Keratinocyte (primary cell): ENCODE measurements around the gene C4B. TPM values are rescaled to one million over a fixed set of nuclear protein-coding genes. Genes with fewer than 3 reads are reported as not detected.

Source experiments
- DNase-seq: peaks from one replicate; pipeline ENCODE4 v3.0.0-alpha.2; 2011; ENCODE audit warnings: low read depth, missing footprints, low spot score
- FAIRE-seq: peaks from 2 replicates; lab custom pipeline; 2011; peaks lifted over from hg19 to GRCh38; lab: Jason Lieb, UNC
- H2AFZ ChIP-seq: 2 replicates; pipeline ENCODE4 v1.6.0; 2012; ENCODE audit warnings: low read length, control low read depth, inconsistent platforms; ENCODE audit not compliant: control insufficient read depth
- H3K27ac ChIP-seq: 2 replicates; pipeline ENCODE4 v1.5.1; 2011; ENCODE audit warnings: low read length; ENCODE audit not compliant: control insufficient read depth, insufficient read depth
- H3K27me3 ChIP-seq: 3 replicates; pipeline ENCODE4 v1.6.0; 2011; ENCODE audit warnings: low read length; ENCODE audit not compliant: control insufficient read depth, insufficient read depth; ENCODE audit errors: extremely low read depth
- H3K36me3 ChIP-seq, 2 experiments: 2 replicates in 1 of 2; 3 replicates in 1 of 2; pipeline ENCODE4 v1.5.1; 2011; ENCODE audit warnings: low read length in 2 of 2, mild to moderate bottlenecking in 1 of 2; ENCODE audit not compliant: control insufficient read depth in 2 of 2, insufficient read depth in 2 of 2; ENCODE audit errors: extremely low read depth in 1 of 2
- H3K4me1 ChIP-seq: 3 replicates; pipeline ENCODE4 v1.5.1; 2011; ENCODE audit warnings: low read length; ENCODE audit not compliant: control insufficient read depth, insufficient read depth; ENCODE audit errors: extremely low read depth
- H3K4me2 ChIP-seq: 3 replicates; pipeline ENCODE4 v1.6.0; 2011; ENCODE audit warnings: low read depth, low read length; ENCODE audit not compliant: control insufficient read depth, insufficient read depth; ENCODE audit errors: extremely low read depth
- H3K4me3 ChIP-seq, 3 experiments: fragments of 200-600 bp in 1 of 3; sonication (generic) in 1 of 3; 2 replicates in 2 of 3; 3 replicates in 1 of 3; pipeline ENCODE4 v1.5.1; 2011 to 2016; ENCODE audit warnings: low read length in 3 of 3, mild to moderate bottlenecking in 3 of 3, control low read depth in 2 of 3, inconsistent platforms in 1 of 3, low read depth in 1 of 3, mixed read lengths in 1 of 3, mixed run types in 1 of 3, moderate library complexity in 1 of 3; ENCODE audit not compliant: control insufficient read depth in 2 of 3, insufficient read depth in 2 of 3; ENCODE audit errors: extremely low read depth in 1 of 3
- H3K79me2 ChIP-seq: 2 replicates; pipeline ENCODE4 v1.6.0; 2012; ENCODE audit warnings: low read length; ENCODE audit not compliant: control insufficient read depth, insufficient read depth
- H3K9ac ChIP-seq: 3 replicates; pipeline ENCODE4 v1.6.0; 2011; ENCODE audit warnings: low read length; ENCODE audit not compliant: control insufficient read depth, insufficient read depth; ENCODE audit errors: extremely low read depth
- H3K9me1 ChIP-seq: 3 replicates; pipeline ENCODE4 v1.6.0; 2011; ENCODE audit warnings: low read length; ENCODE audit not compliant: control insufficient read depth, insufficient read depth; ENCODE audit errors: extremely low read depth
- H3K9me3 ChIP-seq: 2 replicates; pipeline ENCODE4 v1.5.1; 2012; ENCODE audit warnings: low read depth, low read length; ENCODE audit not compliant: control insufficient read depth
- H4K20me1 ChIP-seq: 3 replicates; pipeline ENCODE4 v1.6.0; 2011; ENCODE audit warnings: low read length; ENCODE audit not compliant: control insufficient read depth, insufficient read depth; ENCODE audit errors: extremely low read depth
- EZH2 ChIP-seq: IDR thresholded peaks from one replicate; pipeline ENCODE4 v1.6.1; 2012; ENCODE audit warnings: inconsistent platforms, mild to moderate bottlenecking, low read length, moderate library complexity
- dilution Hi-C: fragments of 300-500 bp; cut with MboI; formaldehyde crosslinking; loops from one replicate; pipeline ENCODE4 v1.7.0; 2020; ENCODE audit warnings: low sequenced_read_pairs; ENCODE audit not compliant: extremely low pct_ligation_motif_present
- polyA plus RNA-seq, 5 experiments: library from polyadenylated mRNA; depleted of rRNA in 3 of 5; stranded (reverse) in 3 of 5; stranded (forward) in 1 of 5; unstranded in 1 of 5; fragments of >200 nt; gene quantifications; 1 replicate in 1 of 5; 2 replicates in 3 of 5; 3 replicates in 1 of 5; pipeline versions ENCODE4 v1.2.1 to v1.2.3, GENCODE V29; 2011 to 2012; ENCODE audit warnings: missing spikeins in 2 of 5, low read depth in 1 of 5, low replicate concordance in 1 of 5
- TF ChIP-seq, protein P1 (sequence below), 3 experiments: IDR thresholded peaks in 1 of 3; conservative IDR thresholded peaks in 1 of 3; optimal IDR thresholded peaks in 1 of 3; 2 replicates in 2 of 3; 3 replicates in 1 of 3; pipeline versions ENCODE3 to v1.5.1; 2011; ENCODE audit warnings: low read length in 3 of 3, mild to moderate bottlenecking in 3 of 3, moderate library complexity in 2 of 3, control low read depth in 1 of 3, inconsistent platforms in 1 of 3; ENCODE audit not compliant: insufficient read depth in 2 of 3; ENCODE audit errors: extremely low read depth in 1 of 3

C4B gene
- polyA plus RNA-seq, 1 donor (not counting 4 experiments of a cell fraction or from before 2014, with no cell fraction given), result 1.8 TPM

DNA sequence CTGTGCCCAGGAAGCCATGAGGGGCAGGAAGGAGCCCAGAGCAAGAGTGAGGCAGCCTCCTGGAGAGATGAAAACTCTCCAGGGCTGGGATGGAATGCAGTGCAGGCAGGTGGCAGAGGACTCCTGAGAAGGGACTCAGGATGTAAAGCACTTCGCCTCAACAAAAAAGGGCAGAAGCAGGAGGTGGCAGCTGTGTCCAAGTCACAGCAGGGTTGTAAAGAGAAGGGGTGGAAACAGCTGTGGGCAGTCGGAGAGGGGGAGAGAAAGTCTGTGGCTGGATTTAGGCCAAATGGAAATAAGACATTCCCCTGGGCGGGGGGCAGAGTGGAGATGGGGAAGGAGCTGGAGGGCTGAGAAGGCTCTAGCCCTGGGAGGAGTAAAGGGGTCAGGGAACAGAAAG lies 58.5 kb downstream of the C4B start:
- Histone ChIP-seq H3K79me2 (no peaks in the 10 kb centered on the region), H3K9me3 (no peaks in the 10 kb centered on the region), H3K4me2 (no peak overlapping the region), H3K4me1 (peaks cover 11% of the 10 kb centered on the region), H3K9me1 (no peaks in the 10 kb centered on the region), H3K27ac (no peak overlapping the region), H3K9ac (no peak overlapping the region), H3K4me3 (no peak overlapping the region), H2AFZ (no peak overlapping the region), H3K36me3 (no peaks in the 10 kb centered on the region), H4K20me1 (no peaks in the 10 kb centered on the region), H3K27me3 (no peaks in the 10 kb centered on the region)
- DNase-seq, result no peak
- TF ChIP-seq, protein P1, sequence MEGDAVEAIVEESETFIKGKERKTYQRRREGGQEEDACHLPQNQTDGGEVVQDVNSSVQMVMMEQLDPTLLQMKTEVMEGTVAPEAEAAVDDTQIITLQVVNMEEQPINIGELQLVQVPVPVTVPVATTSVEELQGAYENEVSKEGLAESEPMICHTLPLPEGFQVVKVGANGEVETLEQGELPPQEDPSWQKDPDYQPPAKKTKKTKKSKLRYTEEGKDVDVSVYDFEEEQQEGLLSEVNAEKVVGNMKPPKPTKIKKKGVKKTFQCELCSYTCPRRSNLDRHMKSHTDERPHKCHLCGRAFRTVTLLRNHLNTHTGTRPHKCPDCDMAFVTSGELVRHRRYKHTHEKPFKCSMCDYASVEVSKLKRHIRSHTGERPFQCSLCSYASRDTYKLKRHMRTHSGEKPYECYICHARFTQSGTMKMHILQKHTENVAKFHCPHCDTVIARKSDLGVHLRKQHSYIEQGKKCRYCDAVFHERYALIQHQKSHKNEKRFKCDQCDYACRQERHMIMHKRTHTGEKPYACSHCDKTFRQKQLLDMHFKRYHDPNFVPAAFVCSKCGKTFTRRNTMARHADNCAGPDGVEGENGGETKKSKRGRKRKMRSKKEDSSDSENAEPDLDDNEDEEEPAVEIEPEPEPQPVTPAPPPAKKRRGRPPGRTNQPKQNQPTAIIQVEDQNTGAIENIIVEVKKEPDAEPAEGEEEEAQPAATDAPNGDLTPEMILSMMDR (optimal IDR thresholded peaks at IDR 0.05 in 1 of 3, IDR thresholded peaks at IDR 0.05 in 1 of 3, conservative IDR thresholded peaks at IDR 0.05 in 1 of 3; ENCODE audit: extremely low read depth in 1 of 3, insufficient read depth in 2 of 3, low read length in 3 of 3), result no peak
- no peak for TF ChIP-seq EZH2
- FAIRE-seq, result no peak
- dilution Hi-C loops, result no loop called here

DNA sequence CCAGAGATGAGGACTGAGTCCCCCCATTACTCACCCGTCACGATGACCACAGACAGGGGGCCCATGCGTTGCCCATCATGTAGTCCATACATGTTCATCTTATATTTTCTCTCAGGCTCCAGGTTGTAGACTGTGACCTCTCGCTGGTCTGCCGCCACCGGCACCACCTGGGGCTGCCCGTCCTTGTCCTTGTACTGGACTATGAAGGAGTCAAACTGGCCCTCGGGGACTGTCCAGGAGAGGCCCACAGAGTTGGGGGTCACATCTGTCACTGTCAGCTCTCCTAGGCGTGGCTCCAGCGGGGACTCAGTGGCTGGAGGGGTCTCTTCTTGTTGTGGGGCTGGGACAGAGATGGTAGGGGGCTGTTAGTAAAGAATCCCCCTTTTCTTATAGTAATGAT lies 59.0 kb downstream of the C4B start:
- H3K9me3 ChIP-seq, result no peaks in the 10 kb centered on the region
- dilution Hi-C loops, result no loop called here
- H3K79me2 ChIP-seq, result no peaks in the 10 kb centered on the region
- H3K9ac ChIP-seq, result no peak overlapping the region
- H3K27me3 ChIP-seq, result no peaks in the 10 kb centered on the region
- no peaks in the 10 kb centered on the region for H4K20me1 ChIP-seq
- H3K4me2 ChIP-seq, result no peak overlapping the region
- TF ChIP-seq, protein P1 (optimal IDR thresholded peaks at IDR 0.05 in 1 of 3, IDR thresholded peaks at IDR 0.05 in 1 of 3, conservative IDR thresholded peaks at IDR 0.05 in 1 of 3; ENCODE audit: extremely low read depth in 1 of 3, insufficient read depth in 2 of 3, low read length in 3 of 3), result no peak
- TF ChIP-seq EZH2, result no peak
- H2AFZ ChIP-seq, result no peak overlapping the region
- peaks cover 11% of the 10 kb centered on the region for H3K4me1 ChIP-seq
- no peaks in the 10 kb centered on the region for H3K36me3 ChIP-seq
- no peak overlapping the region for H3K4me3 ChIP-seq
- H3K27ac ChIP-seq, result no peak overlapping the region
- H3K9me1 ChIP-seq, result no peaks in the 10 kb centered on the region
- DNase-seq (no peak), FAIRE-seq (no peak)
